HuH-7 (cell line): ENCODE data around the gene SFXN2.
A peak's percentile ranks its signal among the peaks of the same experiment; 100 is the strongest.
"Not testable (repeated sequence)": the region's sequence is repeated elsewhere in the genome, so short reads cannot be mapped to it uniquely, and the experiment has no call there.

Experiments
- DNase-seq: peaks from one replicate; pipeline ENCODE4 v3.0.0; 2011; ENCODE audit warnings: low spot score

SFXN2 gene

GRCh38 chr10:102681696-102682095 lies 32.7 kb upstream of the SFXN2 start:
- DNase-seq, result no peak

DNA sequence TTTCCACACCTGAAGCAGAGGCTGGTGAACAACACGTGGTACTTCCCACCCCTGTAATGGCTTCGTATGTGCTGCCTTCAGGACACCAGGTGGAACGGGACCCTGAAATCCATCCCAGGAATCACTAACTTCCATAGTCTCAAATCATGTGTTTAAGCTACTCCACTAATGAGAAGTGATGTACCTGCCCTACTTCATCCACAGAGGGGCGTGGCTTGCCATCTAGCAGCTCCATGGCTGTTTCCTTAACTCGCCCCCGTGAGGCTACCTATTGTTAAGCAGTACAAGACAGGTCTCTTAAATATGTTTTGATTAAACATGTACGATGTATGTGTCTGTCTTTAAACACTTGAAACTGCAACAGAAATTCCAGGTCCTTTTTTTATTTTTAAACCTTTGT lies 32.0 kb upstream of the SFXN2 start:
- no peak for DNase-seq

DNA sequence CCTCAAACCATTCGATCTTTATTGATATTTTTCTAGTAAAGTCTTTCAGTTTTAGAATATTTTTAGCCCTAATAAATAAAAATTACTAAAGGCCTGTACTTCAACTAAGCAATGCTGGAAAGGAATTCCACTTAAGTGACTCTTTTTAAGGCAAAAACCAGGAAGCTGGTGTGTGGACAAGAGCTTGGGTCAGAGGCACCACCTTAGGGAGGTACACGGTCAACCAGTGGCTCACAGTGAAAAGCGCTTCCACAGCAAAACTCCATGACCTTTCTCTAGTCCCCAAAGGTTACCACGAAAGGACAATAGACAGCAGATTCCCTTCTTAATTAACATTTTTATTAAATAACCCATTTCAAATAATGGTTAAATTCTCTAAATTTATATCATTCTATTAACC lies 31.5 kb upstream of the SFXN2 start:
- no peak for DNase-seq

DNA sequence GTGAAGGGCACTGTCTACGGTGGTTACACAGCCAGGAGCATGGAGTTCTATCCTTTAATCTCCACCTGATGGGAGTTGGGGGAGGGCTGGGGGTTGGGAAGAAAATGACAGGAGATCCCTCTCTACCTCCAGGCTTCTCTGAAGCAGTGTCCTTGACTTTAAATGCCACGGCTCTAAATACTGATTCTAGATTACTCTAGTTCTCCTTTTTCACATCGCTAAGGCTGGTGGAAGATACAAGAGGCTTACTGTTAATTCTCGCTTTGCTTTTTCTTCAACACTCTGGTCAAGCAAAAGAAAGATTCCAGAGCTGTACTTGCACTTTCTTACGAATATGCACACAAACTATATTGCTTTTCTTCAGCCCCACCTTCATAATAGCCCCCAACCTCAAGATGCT lies 30.7 kb upstream of the SFXN2 start:
- no peak for DNase-seq

GRCh38 chr10:102691285-102692066 lies 23.0 kb upstream of the SFXN2 start:
- DNase-seq, result no peak

DNA sequence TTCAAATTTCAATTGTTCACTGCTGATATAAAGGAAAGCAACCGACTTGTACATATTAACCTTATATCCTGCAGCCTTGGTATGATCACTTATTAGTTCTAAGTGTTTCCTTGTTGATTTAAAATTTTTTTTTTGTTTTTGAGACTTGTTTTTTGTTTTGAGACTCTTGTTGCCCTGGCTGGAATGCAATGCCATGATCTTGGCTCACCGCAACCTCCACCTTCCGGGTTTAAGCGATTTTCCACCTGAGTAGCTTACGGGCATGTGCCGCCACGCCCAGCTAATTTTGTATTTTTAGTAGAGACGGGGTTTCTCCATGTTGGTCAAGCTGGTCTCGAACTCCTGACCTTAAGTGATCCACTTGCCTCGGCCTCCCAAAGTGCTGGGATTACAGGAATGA lies 19.0 kb upstream of the SFXN2 start:
- DNase-seq, result not testable (repeated sequence)

DNA sequence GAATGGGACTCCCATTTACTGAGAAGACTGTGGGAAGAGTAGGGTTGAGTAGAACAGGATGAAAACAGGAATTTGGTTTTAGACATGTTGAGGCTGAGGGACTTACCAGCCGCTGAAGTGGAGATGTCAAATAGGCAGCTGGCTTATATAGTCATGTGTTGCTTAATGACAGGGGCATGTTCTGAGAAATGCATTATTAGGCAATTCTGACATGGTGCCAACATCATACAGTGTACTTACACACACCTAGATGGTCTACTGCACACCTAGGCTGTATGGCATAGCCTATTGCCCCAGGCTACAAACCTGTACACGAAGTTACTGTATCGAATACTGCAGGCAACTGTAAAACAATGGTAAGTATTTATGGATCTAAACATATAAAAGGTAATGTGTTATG lies 17.7 kb upstream of the SFXN2 start:
- no peak for DNase-seq

GRCh38 chr10:102698894-102699293 lies 15.5 kb upstream of the SFXN2 start:
- no peak for DNase-seq

DNA sequence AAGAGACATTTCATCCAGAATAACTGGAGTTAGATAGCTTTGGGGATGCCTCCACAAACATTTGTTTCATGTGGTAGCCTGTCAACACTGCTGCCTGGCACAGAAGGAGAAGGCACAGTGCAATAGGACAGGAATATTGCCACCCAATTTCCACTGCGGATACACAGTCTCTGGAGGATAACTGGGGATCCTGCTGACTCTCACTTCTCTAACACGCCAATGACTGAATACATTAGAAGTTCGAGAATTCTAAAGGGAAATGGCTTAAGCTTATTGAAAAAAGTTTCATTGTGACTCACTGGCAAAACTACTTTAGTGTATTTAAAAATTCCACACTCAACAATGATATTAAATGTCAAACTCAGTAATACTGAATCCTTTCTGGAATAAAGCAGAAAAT lies 13.2 kb upstream of the SFXN2 start:
- no peak for DNase-seq

DNA sequence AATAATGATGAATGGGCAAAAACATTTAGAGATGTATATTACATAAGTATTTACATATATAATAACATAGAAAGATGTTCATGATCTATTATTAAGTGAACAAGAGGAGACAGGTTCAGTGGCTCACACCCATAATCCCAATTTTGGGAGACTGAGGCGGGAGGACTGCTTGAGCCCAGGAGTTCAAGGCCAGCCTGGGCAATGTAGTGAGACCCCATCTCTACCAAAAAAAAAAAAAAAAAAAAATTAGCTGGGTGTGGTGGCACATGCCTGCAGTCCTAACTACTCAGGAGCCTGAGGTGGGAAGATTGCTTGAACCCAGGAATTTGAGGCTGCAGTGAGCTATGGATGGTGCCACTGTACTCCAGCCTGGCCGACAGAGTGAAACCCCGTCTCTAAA lies 12.6 kb upstream of the SFXN2 start:
- no peak for DNase-seq

DNA sequence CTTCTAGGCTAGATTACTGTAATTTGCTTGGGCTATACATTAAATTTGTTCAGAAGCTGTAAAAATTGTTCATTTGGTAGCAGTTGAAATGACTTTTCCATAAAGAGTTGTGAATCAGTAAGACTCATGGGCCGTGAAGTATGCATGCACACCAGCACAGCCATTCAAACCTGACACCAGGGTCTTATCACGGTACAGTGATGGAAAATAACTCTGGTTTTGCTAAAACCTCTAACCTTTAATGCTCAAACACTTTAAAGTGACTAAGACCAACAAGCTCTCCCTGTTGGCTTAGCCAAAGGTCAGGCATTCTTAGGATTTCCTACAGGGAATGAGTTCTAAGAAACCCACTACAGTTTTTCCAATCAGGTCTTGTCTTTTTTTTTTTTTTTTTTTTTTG lies 11.7 kb upstream of the SFXN2 start:
- DNase-seq, result no peak

- no peak for DNase-seq
Observed at GRCh38 chr10:102704915-102705314, 9.5 kb upstream of the SFXN2 start.

- DNase-seq, result no peak
Observed at GRCh38 chr10:102705531-102705930, 8.9 kb upstream of the SFXN2 start.

- no peak for DNase-seq
Observed at GRCh38 chr10:102710609-102711008, 3.8 kb upstream of the SFXN2 start.

- no peak for DNase-seq
Observed at GRCh38 chr10:102712089-102712488, 2.3 kb upstream of the SFXN2 start.

GRCh38 chr10:102712843-102713538 lies 1.4 kb upstream of the SFXN2 start:
- DNase-seq, result no peak

- peak; percentile 67 for DNase-seq
Observed at GRCh38 chr10:102713539-102713813, 960 bp upstream of the SFXN2 start.

DNA sequence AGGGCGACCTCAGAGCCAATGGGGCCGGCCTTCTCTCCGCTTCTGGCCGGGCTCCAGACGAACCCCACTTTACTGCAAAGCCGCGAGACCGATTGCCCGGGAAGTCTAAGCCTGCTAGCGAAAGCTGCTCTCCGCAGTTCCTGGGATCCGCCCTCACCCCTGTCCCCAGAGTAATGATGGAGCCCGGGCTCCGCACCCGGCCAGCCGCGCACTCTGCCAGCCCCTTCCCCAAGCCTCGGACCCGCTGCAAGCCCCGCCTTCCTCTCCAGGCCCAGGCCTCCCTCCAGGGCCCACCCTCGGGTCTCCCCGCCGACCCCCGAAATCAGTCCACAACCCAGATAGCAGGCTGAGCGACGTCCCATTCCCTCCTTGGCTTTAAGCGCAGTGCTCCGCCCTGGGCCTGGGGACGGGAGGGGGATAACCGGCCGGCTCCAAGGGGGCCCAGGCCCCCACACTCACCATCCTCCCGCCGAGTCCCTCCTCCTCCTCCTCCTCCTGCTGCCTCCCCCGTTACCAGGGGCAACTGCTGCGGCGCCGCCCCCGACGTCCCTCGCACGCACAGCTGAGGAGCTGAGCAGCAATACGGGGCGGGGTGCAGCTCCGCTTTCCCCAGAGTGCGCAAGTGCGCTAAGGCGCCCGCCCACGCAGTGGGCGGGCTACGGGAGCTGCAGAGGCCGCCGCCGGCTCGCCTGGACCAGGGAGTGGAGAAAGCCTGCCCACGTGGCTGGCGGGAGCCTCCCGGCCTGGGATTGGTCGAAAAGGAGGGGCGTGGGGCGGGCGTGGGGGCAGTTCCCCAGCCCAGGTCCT lies 419 bp upstream of the SFXN2 start, which contains the start of gene ARL3:
TSS of gene ARL3 (minus strand) at position 584 of the 807 bp plus-strand sequence. CDS start at position 462, 122 bp downstream.
- peak; percentile 97 for DNase-seq

DNA sequence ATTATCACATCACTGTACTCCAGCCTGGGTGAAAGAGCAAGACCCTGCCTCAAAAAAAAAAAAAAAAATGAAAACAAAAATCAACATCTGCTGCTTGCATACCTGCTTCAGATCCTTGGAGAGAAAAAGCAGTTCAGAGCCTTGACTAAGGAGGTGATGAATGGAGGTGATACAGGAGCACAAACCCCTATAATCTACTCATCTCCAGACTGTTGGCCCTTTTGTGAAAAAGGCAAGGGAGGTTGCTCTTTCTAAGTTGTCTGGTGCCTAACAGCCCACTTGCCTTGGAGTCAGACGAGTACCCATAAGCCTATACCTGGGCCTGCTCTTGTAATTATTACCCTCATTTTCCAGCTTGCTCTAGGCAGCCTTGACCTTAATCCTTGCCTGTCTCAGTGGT lies 1.4 kb downstream of the SFXN2 start:
- no peak for DNase-seq

GRCh38 chr10:102716900-102717565 lies 2.6 kb downstream of the SFXN2 start:
- DNase-seq, result not testable (repeated sequence)

- no peak for DNase-seq
Observed at GRCh38 chr10:102718220-102718619, 3.8 kb downstream of the SFXN2 start.

DNA sequence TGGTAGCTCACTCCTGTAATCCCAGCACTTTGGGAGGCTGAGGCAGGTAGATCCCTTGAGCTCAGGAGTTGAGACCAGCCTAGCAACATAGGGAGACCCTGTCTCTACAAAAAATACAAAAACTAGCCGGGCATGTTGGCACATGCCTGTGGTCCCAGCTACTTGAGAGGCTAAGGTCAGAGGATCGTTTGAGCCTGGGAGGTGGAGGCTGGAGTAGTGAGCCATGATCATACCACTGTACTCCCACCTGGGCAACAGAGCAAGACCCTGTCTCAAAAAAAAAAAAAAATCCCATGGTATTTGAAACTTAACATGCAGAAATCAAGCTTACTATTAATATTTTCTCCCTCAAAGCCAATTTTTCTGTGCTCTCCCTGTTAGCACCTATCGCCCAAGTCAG lies 5.9 kb downstream of the SFXN2 start:
- no peak for DNase-seq
